ENCODE results near the gene GLRA1.
"Not testable (repeated sequence)": the region's sequence is repeated elsewhere in the genome, so short reads cannot be mapped to it uniquely, and the experiment has no call there.

GLRA1 gene

DNA sequence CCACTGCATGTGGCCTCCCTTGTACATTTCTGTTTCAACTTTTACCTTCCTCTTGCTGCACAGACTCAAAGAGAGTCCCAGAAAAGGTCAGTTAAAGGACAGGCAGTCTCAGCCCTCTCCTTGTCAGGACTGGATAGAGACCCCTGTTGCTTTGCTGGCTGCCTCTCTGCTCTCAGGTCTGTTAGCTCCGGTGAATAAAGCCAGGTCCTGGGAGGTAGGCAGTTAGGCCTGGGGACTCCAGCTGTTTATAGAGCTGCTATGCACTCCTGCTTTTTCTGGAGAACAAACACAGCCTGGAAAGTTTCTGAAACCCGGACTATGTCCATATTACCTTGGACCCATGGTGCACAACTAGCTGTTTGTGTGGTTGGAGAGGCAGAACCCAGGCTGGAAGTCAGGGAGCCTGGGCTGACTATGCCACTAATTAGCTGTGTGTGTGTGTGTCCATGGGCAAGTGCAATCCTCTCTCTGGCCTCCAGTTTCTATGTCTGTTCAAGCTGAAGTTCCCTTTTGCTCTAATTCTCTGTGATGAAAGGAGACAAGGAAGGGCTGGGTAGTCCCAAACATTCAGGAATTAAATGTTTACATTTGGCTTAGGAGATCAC, 42.9 kb downstream of the GLRA1 start:
- no peak for DNase-seq (ENCODE audit: low spot score)

- no peak for DNase-seq (ENCODE audit: low spot score)
Measured at GRCh38 chr5:151880324-151880723, 44.3 kb downstream of the GLRA1 start.

- no peak for DNase-seq (ENCODE audit: low spot score)
Measured at GRCh38 chr5:151873701-151874100, 51.0 kb downstream of the GLRA1 start.

GRCh38 chr5:151872701-151873100, 52.0 kb downstream of the GLRA1 start:
- DNase-seq (ENCODE audit: low spot score): no peak

- no peak for DNase-seq (ENCODE audit: low spot score)
Measured at GRCh38 chr5:151870820-151871219, 53.8 kb downstream of the GLRA1 start.

GRCh38 chr5:151870271-151870670, 54.4 kb downstream of the GLRA1 start:
- DNase-seq (ENCODE audit: low spot score): no peak

GRCh38 chr5:151869843-151870242, 54.8 kb downstream of the GLRA1 start:
- DNase-seq (ENCODE audit: low spot score): no peak

DNA sequence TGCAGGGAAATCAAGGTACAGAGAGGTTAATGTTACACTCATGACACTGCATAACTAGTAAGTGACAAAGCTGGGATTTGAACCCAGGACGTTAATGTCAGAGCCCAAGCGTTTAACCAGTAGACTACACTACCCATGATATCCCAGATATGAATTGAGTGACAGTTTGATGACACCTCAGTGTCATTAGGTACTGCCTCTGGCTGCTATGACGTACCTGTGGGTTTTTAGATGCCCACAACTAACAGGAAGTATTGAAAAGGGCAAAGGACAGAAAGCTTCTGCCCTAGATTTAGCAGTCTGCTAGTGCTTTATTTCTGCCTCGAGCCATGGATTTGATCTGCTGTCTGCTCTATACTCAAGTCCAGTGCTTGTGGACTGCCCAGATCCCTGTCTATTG, 56.2 kb downstream of the GLRA1 start:
- DNase-seq (ENCODE audit: low spot score): no peak

- no peak for DNase-seq (ENCODE audit: low spot score)
Measured at GRCh38 chr5:151864061-151864748, 60.4 kb downstream of the GLRA1 start.

- DNase-seq (ENCODE audit: low spot score): no peak
Measured at GRCh38 chr5:151863566-151863965, 61.1 kb downstream of the GLRA1 start.

DNA sequence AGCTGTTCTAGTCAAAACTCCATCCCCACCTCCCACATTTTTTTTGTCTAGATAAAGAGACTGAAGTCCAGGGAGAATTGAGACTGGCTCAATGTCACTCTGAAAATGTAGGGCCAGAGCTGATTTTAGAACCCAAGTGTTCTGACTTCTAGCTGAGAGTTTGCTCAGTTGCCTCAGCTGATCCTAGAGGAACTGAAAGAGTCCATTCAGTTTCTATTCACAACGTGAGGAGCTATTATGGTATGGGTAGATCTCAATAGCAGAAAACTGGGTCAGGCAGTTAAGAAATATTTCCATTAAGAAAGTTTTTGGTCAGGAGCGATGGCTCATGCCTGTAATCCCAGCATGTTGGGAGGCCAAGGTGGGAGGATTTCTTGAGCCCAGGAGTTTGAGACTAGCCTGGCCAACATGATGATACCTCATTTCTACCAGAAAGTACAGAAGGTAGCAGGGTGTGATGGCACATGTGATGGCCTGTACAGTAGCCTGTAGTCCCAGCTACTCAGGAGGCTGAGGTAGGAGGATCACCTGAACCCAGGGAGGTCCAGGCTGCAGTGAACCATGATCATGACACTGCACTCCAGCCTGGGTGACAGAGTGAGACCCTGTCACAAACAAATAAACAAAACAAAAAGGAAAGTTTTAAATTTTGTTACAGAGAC, 61.7 kb downstream of the GLRA1 start:
- no peak for DNase-seq (ENCODE audit: low spot score)

DNA sequence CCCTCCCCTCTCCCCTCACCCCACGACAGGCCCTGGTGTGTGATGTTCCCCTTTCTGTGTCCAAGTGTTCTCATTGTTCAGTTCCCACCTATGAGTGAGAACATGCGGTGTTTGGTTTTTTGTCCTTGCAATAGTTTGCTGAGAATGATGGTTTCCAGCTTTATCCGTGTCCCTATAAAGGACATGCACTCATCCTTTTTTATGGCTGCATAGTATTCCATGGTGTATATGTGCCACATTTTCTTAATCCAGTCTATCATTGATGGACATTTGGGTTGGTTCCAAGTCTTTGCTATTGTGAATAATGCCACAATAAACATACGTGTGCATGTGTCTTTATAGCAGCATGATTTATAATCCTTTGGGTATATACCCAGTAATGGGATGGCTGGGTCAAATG, 63.8 kb downstream of the GLRA1 start:
- not testable (repeated sequence) for DNase-seq (ENCODE audit: low spot score)

DNA sequence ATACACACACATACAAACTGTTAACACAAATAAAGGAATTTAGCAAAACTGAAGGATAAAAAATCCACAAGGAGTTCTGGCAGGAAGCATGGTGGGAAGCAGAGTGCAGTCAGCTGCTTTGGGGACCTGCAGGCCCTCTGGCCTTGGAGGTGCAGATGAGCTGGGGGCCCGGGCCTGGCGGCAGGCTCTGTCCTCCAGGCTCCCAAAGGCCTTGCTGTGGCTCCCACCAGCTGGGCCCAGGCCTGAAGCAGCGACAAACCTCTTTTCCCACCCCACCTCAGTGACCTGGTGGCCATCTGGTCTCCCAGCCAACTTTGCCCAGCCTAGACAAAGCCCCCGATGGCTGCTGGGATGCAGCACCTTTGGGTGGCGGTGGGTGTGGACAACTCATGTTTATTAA, 67.8 kb downstream of the GLRA1 start:
- no peak for DNase-seq (ENCODE audit: low spot score)

DNA sequence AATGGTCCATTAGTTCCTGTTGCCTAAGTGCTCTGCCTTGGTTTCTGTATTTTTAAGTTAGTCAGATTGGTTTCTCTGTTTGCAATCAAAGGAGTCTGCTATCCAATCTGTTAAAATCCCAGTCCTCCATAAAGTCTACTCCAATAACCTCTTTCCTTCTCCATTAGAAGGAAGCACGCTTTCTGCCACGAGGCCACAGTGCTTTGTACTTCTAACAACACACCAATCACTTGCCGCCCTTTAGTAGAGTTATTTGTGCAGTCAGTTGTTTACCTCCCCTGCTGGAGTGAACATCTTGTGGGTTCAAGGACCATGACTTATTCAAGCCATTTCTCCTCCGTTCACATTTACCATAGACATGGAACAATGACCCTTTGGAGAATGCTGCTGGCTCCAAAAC, 69.0 kb downstream of the GLRA1 start:
- DNase-seq (ENCODE audit: low spot score): no peak

DNA sequence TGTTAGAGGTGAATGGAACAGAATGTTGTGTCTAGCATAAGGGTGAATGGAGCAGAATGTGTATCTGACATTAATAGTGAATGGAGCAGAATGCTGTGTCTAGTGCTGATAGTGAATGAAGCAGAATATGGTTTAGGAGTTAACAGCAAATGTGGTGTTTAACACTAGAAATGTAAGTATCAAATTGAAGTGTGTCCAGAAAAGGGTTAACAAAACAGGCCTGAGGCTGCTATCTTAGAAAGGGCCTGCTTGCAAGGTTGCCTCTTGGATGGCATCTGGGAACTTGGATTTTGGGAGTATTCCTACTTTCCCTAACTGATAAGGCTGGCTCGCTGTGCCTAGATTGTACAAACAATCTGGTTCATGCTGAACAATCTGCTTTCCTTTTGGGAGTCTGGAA, 76.8 kb downstream of the GLRA1 start:
- no peak for DNase-seq (ENCODE audit: low spot score)

GRCh38 chr5:151846765-151847164, 77.9 kb downstream of the GLRA1 start:
- no peak for DNase-seq (ENCODE audit: low spot score)

DNA sequence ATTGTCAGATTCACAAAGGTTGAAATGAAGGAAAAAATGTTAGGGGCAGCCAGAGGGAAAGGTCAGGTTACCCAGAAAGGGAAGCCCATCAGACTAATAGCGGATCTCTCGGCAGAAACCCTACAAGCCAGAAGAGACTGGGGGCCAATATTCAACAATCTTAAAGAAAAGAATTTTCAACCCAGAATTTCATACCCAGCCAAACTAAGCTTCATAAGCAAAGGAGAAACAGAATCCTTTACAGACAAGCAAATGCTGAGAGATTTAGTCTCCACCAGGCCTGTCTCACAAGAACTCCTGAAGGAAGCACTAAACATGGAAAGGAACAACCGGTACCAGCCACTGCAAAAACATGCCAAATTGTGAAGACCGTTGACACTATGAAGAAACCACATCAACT, 91.8 kb downstream of the GLRA1 start:
- DNase-seq (ENCODE audit: low spot score): not testable (repeated sequence)

DNA sequence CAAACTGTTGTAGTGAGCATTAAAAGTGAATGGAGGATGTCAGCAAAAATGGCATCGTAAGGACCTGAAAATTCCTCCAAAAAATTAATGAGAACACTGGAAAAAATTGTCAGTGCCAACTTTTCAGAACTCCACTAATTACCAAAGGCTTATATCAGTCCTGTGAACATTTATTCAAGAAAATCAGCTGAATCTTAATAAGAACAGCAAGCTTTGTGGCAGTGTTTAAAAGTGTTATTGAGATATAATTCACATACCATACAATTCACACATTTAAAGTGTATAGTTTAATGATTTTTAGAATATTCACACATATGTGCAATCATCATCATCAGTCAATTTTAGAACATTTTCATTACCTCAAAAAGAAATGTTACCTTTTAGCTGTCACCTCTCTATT, 95.3 kb downstream of the GLRA1 start:
- DNase-seq (ENCODE audit: low spot score): no peak

- peak; percentile 75 for DNase-seq (ENCODE audit: low spot score)
Measured at GRCh38 chr5:151825445-151825844, 99.2 kb downstream of the GLRA1 start.

DNA sequence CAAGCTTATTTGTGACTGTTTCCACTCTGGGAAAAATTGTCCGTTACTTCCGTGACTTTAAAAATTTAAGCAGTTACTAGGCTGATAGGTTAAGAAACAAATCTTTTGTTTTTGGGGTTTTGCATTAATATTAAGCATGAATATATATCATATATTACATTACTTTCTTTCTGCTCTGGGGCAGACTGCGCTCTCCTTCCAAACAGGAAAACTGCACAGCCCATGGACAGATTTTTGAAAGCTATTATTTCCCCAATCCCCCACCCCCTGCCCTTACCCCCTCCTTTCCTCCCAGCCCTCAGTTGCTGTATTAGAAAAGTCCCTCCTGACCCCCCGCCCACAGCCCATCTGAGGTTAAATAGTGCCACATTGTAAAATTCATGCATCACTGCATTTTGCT, 102.5 kb downstream of the GLRA1 start:
- no peak for DNase-seq (ENCODE audit: low spot score)

- no peak for DNase-seq (ENCODE audit: low spot score)
Measured at GRCh38 chr5:151820903-151821302, 103.7 kb downstream of the GLRA1 start.

DNA sequence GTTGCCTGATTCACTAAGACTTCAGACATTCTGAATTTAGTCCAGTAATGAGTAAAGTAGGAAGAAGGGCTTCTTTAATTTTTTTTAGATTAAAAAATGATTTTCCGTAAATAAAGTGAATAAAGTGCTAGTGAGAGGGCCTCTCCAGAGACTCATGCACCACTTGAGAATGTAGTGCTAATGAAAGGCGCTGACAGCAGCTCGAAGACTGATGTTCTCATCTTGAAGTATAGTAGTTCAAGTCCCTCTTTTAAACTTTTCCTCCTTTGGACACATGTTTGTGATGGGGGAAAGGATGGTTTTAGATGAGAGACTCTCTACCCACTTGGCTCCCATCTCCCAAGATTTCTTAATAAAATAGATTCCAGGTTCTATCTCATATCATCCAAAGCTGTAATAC, 104.4 kb downstream of the GLRA1 start:
- DNase-seq (ENCODE audit: low spot score): no peak

DNA sequence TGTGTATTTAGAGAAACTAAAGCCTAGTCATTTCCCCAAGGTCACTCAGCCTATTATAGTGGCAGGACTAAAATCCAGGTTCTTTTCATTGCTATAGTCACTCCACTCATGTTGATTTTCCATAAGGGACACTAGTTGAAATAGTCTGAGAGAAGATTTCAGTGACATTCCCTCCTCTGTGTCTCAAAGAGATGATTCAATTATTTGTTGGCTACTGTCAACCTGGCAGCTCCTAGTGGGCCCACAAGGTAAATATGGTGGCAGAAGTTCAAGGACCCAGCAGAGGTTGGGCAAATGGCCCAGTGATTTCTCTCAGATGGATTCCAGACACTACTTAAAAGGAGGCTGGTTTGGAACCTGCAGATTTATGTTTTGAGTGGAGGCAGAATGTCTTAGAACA, 104.8 kb downstream of the GLRA1 start:
- DNase-seq (ENCODE audit: low spot score): no peak

GRCh38 chr5:151815051-151815450, 109.6 kb downstream of the GLRA1 start:
- DNase-seq (ENCODE audit: low spot score): no peak
